ENCODE results near the gene SPART.

DNA sequence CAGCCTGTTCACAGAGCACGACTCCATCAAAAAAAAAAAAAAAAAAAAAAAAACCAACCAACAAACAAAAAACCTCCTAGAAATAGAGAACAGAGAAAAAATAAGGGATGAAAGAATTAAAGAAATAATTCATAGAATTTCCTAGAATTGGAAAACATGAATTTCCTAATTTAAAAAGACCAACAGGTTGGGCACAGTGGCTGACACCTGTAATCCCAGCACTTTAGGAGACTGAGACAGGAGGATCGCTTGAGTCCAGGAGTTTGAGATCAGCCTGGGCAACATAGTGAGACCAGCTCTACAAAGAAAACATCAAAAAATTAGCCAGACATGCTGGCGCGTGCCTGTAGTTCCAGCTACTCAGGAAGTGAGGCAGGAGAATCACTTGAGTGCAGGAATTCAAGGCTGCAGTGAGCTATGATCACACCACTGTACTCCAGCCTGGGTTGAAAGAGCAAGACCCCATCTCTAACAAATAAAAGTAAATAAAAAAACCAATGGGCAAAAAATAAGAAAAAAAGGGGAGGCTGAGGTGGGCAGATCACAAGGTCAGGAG, 6.5 kb downstream of the SPART start:
- TF ChIP-seq POLR2A (IDR thresholded peaks at IDR 0.05): no peak
- TF ChIP-seq CTCF (IDR thresholded peaks at IDR 0.05): no peak
- TF ChIP-seq POLR2AphosphoS5 (IDR thresholded peaks at IDR 0.05): no peak
